GM18507 (cell line): Measurements from ENCODE around the gene IMPA2.
"Not testable (repeated sequence)": the region's sequence is repeated elsewhere in the genome, so short reads cannot be mapped to it uniquely, and the experiment has no call there.

ENCODE experiments used
- DNase-seq: peaks from one replicate; pipeline ENCODE4 v3.0.0; 2011; ENCODE audit warnings: low read depth; ENCODE audit not compliant: insufficient read length; ENCODE audit errors: extremely low spot score
- FAIRE-seq: peaks from 2 replicates; lab custom pipeline; 2011; peaks lifted over from hg19 to GRCh38; lab: Jason Lieb, UNC

The IMPA2 gene

GRCh38 chr18:11981192-11981542, at the start of gene IMPA2:
Gene IMPA2 (plus strand): TSS chr18:11981507. CDS start chr18:11981670, 163 bp downstream.
- no peak for DNase-seq
- no peak for FAIRE-seq

GRCh38 chr18:11932393-11932792, 48.9 kb upstream of the IMPA2 start:
- FAIRE-seq: no peak
- no peak for DNase-seq

DNA sequence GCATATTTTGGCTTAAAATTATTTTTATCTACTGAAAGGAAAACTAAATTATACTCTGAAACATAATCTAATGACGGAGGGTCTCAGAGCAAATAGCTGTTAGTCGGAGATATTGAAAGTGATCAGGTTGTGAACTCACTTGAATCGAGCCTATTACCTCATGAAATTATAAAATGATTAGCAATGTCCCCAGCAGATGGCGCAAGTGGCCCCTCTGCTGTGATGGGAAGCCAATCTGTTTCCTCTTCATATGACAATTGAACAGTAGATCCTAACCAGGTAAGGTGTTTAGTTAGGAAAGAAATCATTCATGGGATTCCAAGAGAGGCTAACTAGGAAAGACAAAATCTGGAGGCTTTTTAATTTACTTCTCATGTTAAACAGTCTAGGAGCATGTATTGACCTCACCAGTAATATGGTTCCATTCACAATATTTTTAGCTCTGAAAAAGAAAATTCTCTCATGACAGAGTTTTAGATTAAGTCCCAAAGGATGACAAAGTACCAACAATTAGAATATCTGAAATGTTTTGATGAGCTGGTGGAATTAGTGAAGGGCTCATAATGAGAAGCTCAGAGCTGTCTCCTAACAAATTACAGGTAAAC, 43.3 kb upstream of the IMPA2 start:
- DNase-seq: peak; percentile 53
- FAIRE-seq: peak; percentile 74

GRCh38 chr18:11940956-11941355, 40.4 kb upstream of the IMPA2 start:
- DNase-seq: no peak
- no peak for FAIRE-seq

- DNase-seq (no peak), FAIRE-seq (no peak)
These were observed 37.8 kb upstream of the IMPA2 start for GRCh38 chr18:11943551-11943950.

- DNase-seq (no peak), FAIRE-seq (no peak)
These were observed 37.1 kb upstream of the IMPA2 start for GRCh38 chr18:11944252-11944651.

- DNase-seq (no peak), FAIRE-seq (no peak)
These were observed 36.5 kb upstream of the IMPA2 start for GRCh38 chr18:11944786-11945185.

DNA sequence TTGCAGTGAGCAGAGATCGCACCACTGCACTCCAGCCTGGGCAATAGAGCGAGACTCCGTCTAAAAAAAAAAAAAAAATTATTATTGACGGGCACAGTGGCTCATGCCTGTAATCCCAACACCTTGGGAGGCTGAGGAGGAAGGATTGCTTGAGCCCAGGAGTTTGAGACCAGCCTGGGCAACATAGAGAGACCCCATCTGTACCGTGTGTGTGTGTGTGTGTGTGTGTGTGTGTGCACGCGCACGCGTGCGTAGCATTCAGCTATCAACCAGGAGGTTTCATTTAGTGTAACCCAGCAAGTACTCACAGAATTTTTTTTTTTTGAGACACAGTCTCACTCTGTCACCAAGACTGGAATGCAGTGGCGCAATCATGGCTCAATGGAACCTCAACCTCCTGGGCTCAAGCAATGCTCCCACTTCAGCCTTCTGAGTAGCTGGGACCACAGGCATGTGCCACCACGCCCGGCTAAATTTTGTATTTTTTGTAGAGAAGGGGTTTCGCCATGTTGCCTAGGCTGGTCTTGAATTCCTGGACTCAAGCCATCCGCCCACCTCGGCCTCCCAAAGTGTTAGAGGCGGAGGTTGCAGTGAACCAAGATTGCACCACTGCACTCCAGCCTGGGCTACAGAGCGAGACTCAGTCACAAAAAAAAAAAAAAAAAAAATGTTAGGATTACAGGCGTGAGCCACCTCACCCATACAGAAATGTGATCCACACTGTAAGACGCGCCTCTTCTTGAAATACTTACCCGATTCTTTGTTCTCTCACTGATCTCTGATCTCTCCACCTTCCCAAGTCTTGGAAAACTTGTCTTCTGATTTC, 35.3 kb upstream of the IMPA2 start:
- FAIRE-seq, DNase-seq: not testable (repeated sequence)

- FAIRE-seq (no peak), DNase-seq (no peak)
These were observed 34.6 kb upstream of the IMPA2 start for GRCh38 chr18:11946756-11947155.

GRCh38 chr18:11947214-11948191, 33.8 kb upstream of the IMPA2 start:
- peak; percentile 91 for FAIRE-seq
- DNase-seq: peak; percentile 22

- DNase-seq (no peak), FAIRE-seq (no peak)
These were observed 32.3 kb upstream of the IMPA2 start for GRCh38 chr18:11948852-11949523.

DNA sequence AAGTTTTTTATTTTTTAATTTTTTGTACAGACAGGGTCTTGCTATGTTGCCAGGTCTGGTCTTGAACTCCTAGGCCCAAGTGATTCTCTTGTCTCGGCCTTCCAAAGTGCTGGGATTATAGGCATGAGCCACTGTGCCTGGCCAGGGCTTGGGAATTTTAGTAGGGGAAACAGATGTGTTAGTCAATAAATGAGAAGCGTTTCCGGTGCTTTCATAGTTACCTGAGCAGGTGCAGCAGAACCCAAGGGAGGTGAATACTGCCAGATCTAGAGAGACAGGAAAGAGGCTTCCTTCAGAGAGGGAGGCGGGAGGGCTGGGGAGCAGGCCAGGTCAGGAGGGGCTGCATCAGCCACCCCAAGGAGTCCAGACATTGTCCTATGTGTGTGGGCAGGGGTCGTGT, 30.5 kb upstream of the IMPA2 start:
- DNase-seq: no peak
- FAIRE-seq: no peak

DNA sequence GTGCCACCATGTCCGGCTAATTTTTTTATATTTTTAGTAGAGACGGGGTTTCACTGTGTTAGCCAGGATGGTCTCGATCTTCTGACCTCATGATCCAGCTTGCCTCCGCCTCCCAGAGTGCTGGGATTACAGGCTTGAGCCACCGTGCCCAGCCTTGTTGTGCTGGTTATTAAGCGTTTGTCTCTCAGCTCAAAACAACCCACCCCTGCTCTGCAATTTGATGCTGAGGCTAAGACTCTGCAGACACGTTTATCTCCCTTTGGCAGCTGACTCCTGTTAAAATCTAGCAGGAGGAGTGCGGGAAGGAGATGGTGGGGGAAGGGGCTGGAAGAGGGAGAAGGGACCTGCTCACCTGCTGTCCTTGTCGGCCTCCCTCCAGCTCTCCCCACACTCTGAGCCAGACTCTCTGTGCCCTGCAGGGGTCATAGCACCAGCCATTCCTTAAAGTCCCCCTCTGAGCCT, 29.9 kb upstream of the IMPA2 start:
- no peak for DNase-seq
- no peak for FAIRE-seq

DNA sequence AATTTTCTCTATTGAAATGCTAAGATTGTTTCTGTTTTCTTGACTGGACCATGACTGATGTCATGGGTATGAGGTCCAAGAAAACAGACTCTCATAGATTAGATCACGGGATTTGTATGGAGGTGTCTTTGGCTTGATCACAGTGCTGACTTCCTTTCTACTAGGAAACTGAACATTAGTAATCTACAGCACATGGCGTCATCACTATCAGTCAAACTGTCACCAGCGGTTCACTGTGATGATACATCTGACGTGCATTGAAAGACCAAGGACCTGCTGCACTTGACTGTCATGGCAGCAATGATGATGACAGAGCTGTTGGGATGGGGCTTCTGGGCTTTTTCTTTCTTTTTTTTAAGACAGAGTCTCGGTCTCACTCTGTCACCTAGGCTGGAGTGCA, 28.2 kb upstream of the IMPA2 start:
- FAIRE-seq (no peak), DNase-seq (no peak)

GRCh38 chr18:11955239-11956029, 25.9 kb upstream of the IMPA2 start:
- DNase-seq: no peak
- FAIRE-seq: no peak

DNA sequence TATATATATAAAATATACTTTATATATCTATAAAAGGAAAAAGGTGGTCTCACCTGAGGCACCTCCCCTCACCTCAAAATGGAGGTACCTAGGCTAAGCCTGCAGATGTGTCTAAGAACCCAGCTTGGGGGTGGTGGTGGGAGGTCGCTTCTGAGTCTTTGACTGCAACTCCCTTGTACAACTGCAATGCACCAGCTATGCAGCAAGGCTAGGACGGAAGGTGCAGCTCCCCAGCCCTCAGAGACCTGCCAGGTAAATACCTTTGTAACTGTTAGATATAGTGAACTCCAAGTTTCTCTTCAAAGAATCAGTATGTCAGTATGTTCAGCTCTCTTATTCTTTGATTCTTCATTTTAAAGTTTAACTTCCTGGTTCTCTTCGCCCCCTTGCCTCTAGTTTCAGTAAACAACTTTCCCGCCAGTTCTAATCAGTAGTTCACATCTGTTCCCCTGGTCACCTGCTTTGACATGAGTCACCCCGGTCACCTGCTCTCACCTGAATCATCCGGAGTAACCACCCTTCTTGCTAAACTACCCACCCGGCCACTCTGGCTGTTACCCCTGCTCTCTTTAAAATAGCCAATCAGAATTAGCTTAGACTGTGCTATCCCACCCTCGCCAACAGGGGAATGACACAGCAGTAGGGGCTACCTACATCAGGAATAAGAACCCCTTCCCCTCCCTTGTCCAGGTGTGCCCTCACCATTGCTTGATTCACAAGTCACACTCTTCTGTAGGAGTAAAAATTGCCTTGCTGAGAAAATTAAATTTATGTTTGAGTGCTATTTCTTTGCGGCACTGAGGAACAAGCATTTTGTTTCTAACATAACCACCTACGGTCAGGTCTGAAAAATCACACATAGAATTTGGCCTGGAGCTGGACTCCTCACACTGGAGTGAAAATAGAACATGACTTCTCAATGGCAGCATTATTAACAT, 24.7 kb upstream of the IMPA2 start:
- DNase-seq (no peak), FAIRE-seq (no peak)

- FAIRE-seq: no peak
- no peak for DNase-seq
These were observed 23.7 kb upstream of the IMPA2 start for GRCh38 chr18:11957636-11958035.

GRCh38 chr18:11959651-11960050, 21.7 kb upstream of the IMPA2 start:
- DNase-seq, FAIRE-seq: not testable (repeated sequence)
